Memory B cell (primary cell): ENCODE results near the gene MOB4.
"Not testable (repeated sequence)": the region's sequence is repeated elsewhere in the genome, so short reads cannot be mapped to it uniquely, and the experiment has no call there.

Experiments
- ATAC-seq: fragments of 150-1000 bp; cut with Tn5 transposase; 2 replicates; pipeline ENCODE4 v1.10.0; 2021; ENCODE audit warnings: low read depth, mild to moderate bottlenecking, moderate library complexity
- DNase-seq, 2 donors: peaks; one replicate each; pipeline ENCODE4 v3.0.0; 2022; ENCODE audit warnings: low spot score in 2 of 2
- H3K27ac Mint-ChIP-seq: one replicate; pipeline ENCODE4 v1.8.0; 2022; ENCODE audit warnings: mild to moderate bottlenecking, moderate library complexity, mixed read lengths
- H3K27me3 Mint-ChIP-seq: one replicate; pipeline ENCODE4 v1.8.0; 2022; ENCODE audit warnings: mixed read lengths
- H3K36me3 Mint-ChIP-seq: one replicate; pipeline ENCODE4 v1.8.0; 2022; ENCODE audit warnings: mild to moderate bottlenecking, mixed read lengths
- H3K4me1 Mint-ChIP-seq: one replicate; pipeline ENCODE4 v1.8.0; 2022; ENCODE audit warnings: mixed read lengths
- H3K4me3 Mint-ChIP-seq: one replicate; pipeline ENCODE4 v1.8.0; 2022; ENCODE audit warnings: mild to moderate bottlenecking, moderate library complexity, mixed read lengths
- H3K9me3 Mint-ChIP-seq: one replicate; pipeline ENCODE4 v1.8.0; 2022; ENCODE audit warnings: mixed read lengths

MOB4 gene

GRCh38 chr2:197515739-197516392 is at the start of gene MOB4:
Gene MOB4, plus strand, starts transcription at chr2:197516066. Its CDS starts 21 bp downstream, at chr2:197516087.
- H3K4me3 Mint-ChIP-seq, result peak within 1 kb of the TSS; percentile 98
- peak; percentile 95 to 98 for DNase-seq
- no peaks in the 10 kb centered on the region for H3K27me3 Mint-ChIP-seq
- H3K36me3 Mint-ChIP-seq, result peaks cover 5% of the 10 kb centered on the region
- H3K4me1 Mint-ChIP-seq, result peaks cover 16% of the 10 kb centered on the region
- H3K27ac Mint-ChIP-seq, result peak within 1 kb of the TSS; percentile 98
- peaks cover 2% of the 10 kb centered on the region for H3K9me3 Mint-ChIP-seq
- ATAC-seq, result peak; percentile 84

DNA sequence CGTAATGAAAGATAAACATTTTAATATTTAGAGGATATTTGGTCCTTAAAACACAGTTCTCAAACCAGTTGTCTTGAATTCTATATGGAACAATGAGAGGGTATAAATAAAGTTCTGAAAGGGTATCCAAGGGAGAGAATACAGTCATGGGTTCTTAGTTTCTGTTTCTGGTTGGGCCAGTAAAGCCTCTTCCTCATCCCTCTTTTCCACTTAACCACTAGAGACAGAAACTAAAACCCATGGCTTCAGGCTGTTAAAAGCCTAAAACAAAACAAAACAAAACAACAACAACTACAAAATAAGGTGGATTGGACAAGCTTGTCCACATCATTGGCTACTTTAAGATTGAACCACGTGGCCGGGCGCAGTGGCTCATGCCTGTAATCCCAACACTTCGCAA is 43.7 kb upstream of the MOB4 start:
- Mint-ChIP-seq H3K27ac (no peak overlapping the region), H3K36me3 (peaks cover 12% of the 10 kb centered on the region)

GRCh38 chr2:197477797-197478196 is 38.1 kb upstream of the MOB4 start:
- no peaks in the 10 kb centered on the region for H3K4me1 Mint-ChIP-seq
- peak overlapping the region; percentile 5 for H3K27ac Mint-ChIP-seq
- no peak for ATAC-seq
- DNase-seq, result no peak
- no peak overlapping the region for H3K4me3 Mint-ChIP-seq
- no peaks in the 10 kb centered on the region for H3K9me3 Mint-ChIP-seq
- peaks cover 25% of the 10 kb centered on the region for H3K36me3 Mint-ChIP-seq
- no peaks in the 10 kb centered on the region for H3K27me3 Mint-ChIP-seq

More for the DNA sequence above, 43.7 kb upstream of the MOB4 start:
- no peaks in the 10 kb centered on the region for H3K4me1 Mint-ChIP-seq
- H3K4me3 Mint-ChIP-seq, result no peak overlapping the region
- H3K27me3 Mint-ChIP-seq, result no peaks in the 10 kb centered on the region
- DNase-seq, result no peak
- ATAC-seq, result no peak
- no peaks in the 10 kb centered on the region for H3K9me3 Mint-ChIP-seq

- Mint-ChIP-seq H3K27ac (no peak overlapping the region), H3K9me3 (peaks cover 2% of the 10 kb centered on the region), H3K4me1 (no peaks in the 10 kb centered on the region), H3K27me3 (no peaks in the 10 kb centered on the region), H3K4me3 (no peak overlapping the region), H3K36me3 (peaks cover 24% of the 10 kb centered on the region)
- ATAC-seq (no peak), DNase-seq (no peak)
These were observed 35.5 kb upstream of the MOB4 start for GRCh38 chr2:197480165-197481036.

DNA sequence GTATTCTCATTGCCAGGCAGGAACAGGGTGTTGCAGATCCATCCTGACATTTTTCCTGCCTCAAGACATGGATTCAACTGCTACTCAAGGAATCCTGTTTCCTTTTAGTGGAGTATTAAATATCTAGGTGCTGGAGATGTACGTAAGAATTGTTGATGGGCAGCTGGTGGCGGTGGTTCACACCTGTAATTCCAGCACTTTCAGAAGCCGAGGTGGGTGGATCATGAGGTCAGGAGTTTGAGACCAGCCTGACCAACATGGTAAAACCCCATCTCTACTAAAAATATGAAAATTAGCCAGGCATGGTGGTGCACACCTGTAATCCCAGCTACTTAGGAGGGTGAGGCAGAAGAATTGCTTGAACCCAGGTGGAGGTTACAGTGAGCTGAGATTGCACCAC is 31.6 kb upstream of the MOB4 start:
- H3K36me3 Mint-ChIP-seq, result peaks cover 29% of the 10 kb centered on the region
- not testable (repeated sequence) for H3K27ac Mint-ChIP-seq, ATAC-seq, H3K4me1 Mint-ChIP-seq, H3K27me3 Mint-ChIP-seq, DNase-seq, H3K9me3 Mint-ChIP-seq, H3K4me3 Mint-ChIP-seq

DNA sequence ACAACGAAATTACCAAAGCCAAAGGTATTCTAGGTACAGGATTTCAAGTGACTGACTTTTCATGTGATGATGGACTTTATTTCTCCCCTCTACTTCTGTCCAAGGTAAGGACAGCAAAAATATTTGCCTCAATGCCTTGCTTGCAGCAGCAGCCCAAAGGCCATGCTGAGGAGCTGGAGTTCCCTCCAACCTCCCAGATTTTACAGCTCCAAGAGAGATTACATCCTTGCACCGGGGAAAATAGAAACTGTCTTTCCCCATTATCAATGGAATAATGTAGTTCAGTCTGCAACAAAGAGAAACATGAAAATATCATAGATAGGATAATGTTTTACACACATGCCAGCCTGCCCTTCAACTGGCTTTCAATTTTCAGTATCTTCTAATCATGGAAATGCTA is 29.7 kb upstream of the MOB4 start:
- ATAC-seq (no peak), DNase-seq (no peak)
- Mint-ChIP-seq H3K4me3 (no peak overlapping the region), H3K27ac (no peak overlapping the region), H3K9me3 (peaks cover 2% of the 10 kb centered on the region), H3K4me1 (no peaks in the 10 kb centered on the region), H3K36me3 (peaks cover 32% of the 10 kb centered on the region), H3K27me3 (no peaks in the 10 kb centered on the region)

GRCh38 chr2:197487385-197487784 is 28.5 kb upstream of the MOB4 start:
- H3K9me3 Mint-ChIP-seq, result peaks cover 2% of the 10 kb centered on the region
- H3K36me3 Mint-ChIP-seq, result peaks cover 28% of the 10 kb centered on the region
- H3K4me1 Mint-ChIP-seq, result no peaks in the 10 kb centered on the region
- no peak overlapping the region for H3K4me3 Mint-ChIP-seq
- ATAC-seq (no peak), DNase-seq (no peak)
- H3K27ac Mint-ChIP-seq, result no peak overlapping the region
- H3K27me3 Mint-ChIP-seq, result no peaks in the 10 kb centered on the region

GRCh38 chr2:197495433-197496134 is 20.3 kb upstream of the MOB4 start:
- no peaks in the 10 kb centered on the region for H3K9me3 Mint-ChIP-seq
- H3K36me3 Mint-ChIP-seq, result peaks cover 19% of the 10 kb centered on the region
- H3K27ac Mint-ChIP-seq, result peak overlapping the region; percentile 53
- no peak for DNase-seq
- H3K27me3 Mint-ChIP-seq, result no peaks in the 10 kb centered on the region
- H3K4me1 Mint-ChIP-seq, result peaks cover 23% of the 10 kb centered on the region
- no peak for ATAC-seq
- H3K4me3 Mint-ChIP-seq, result no peak overlapping the region

GRCh38 chr2:197496695-197497094 is 19.2 kb upstream of the MOB4 start:
- peak overlapping the region; percentile 53 for H3K27ac Mint-ChIP-seq
- DNase-seq (no peak), ATAC-seq (no peak)
- H3K27me3 Mint-ChIP-seq, result no peaks in the 10 kb centered on the region
- peaks cover 18% of the 10 kb centered on the region for H3K36me3 Mint-ChIP-seq
- H3K4me1 Mint-ChIP-seq, result peaks cover 28% of the 10 kb centered on the region
- H3K4me3 Mint-ChIP-seq, result no peak overlapping the region
- H3K9me3 Mint-ChIP-seq, result no peaks in the 10 kb centered on the region

GRCh38 chr2:197497326-197497725 is 18.5 kb upstream of the MOB4 start:
- Mint-ChIP-seq H3K4me1 (peaks cover 32% of the 10 kb centered on the region), H3K36me3 (peaks cover 20% of the 10 kb centered on the region), H3K27me3 (no peaks in the 10 kb centered on the region), H3K4me3 (peak overlapping the region; percentile 90), H3K27ac (peak overlapping the region; percentile 53), H3K9me3 (no peaks in the 10 kb centered on the region)
- no peak for ATAC-seq
- DNase-seq, result no peak

- DNase-seq (no peak), ATAC-seq (no peak)
- Mint-ChIP-seq H3K27ac (peak overlapping the region; percentile 96), H3K4me1 (peaks cover 33% of the 10 kb centered on the region), H3K36me3 (peaks cover 18% of the 10 kb centered on the region), H3K27me3 (no peaks in the 10 kb centered on the region), H3K9me3 (no peaks in the 10 kb centered on the region), H3K4me3 (peak overlapping the region; percentile 90)
These were observed 17.5 kb upstream of the MOB4 start for GRCh38 chr2:197498235-197498936.

GRCh38 chr2:197498937-197499593 is 16.8 kb upstream of the MOB4 start:
- ATAC-seq (no peak), DNase-seq (peak; percentile 24 to 47)
- H3K27ac Mint-ChIP-seq, result peak overlapping the region; percentile 96
- peaks cover 33% of the 10 kb centered on the region for H3K4me1 Mint-ChIP-seq
- no peaks in the 10 kb centered on the region for H3K27me3 Mint-ChIP-seq
- no peaks in the 10 kb centered on the region for H3K9me3 Mint-ChIP-seq
- peaks cover 18% of the 10 kb centered on the region for H3K36me3 Mint-ChIP-seq
- peak overlapping the region; percentile 90 for H3K4me3 Mint-ChIP-seq
